GM12891 (cell line): ENCODE results near the gene TMEM169.
A peak's percentile ranks its signal among the peaks of the same experiment; 100 is the strongest.

Experiments
- DNase-seq: peaks from one replicate; pipeline ENCODE4 v3.0.0; 2011; ENCODE audit warnings: low spot score; ENCODE audit not compliant: insufficient read length
- FAIRE-seq: peaks from 2 replicates; lab custom pipeline; 2011; peaks lifted over from hg19 to GRCh38; lab: Jason Lieb, UNC
- PAX5 ChIP-seq: IDR thresholded peaks from 2 replicates; pipeline ENCODE4 v1.6.1; 2011; ENCODE audit warnings: low read length, moderate library complexity, mild to moderate bottlenecking; ENCODE audit not compliant: insufficient read depth, severe bottlenecking
- POLR2A ChIP-seq: IDR thresholded peaks from 2 replicates; pipeline ENCODE4 v1.6.1; 2011; ENCODE audit warnings: low read depth, low read length, control low read depth
- POLR2AphosphoS5 ChIP-seq: IDR thresholded peaks from 2 replicates; pipeline ENCODE4 v1.6.1; 2011; ENCODE audit warnings: low read depth, low read length, control low read depth
- POU2F2 ChIP-seq: IDR thresholded peaks from 2 replicates; pipeline ENCODE4 v1.6.1; 2011; ENCODE audit warnings: low read depth, mild to moderate bottlenecking, control low read depth, low read length, moderate library complexity
- SPI1 ChIP-seq: IDR thresholded peaks from 2 replicates; pipeline ENCODE4 v1.6.1; 2011; ENCODE audit warnings: low read depth, low read length, control low read depth
- TAF1 ChIP-seq: IDR thresholded peaks from 2 replicates; pipeline ENCODE4 v1.6.1; 2011; ENCODE audit warnings: low read depth, low read length, control low read depth

Gene TMEM169

DNA sequence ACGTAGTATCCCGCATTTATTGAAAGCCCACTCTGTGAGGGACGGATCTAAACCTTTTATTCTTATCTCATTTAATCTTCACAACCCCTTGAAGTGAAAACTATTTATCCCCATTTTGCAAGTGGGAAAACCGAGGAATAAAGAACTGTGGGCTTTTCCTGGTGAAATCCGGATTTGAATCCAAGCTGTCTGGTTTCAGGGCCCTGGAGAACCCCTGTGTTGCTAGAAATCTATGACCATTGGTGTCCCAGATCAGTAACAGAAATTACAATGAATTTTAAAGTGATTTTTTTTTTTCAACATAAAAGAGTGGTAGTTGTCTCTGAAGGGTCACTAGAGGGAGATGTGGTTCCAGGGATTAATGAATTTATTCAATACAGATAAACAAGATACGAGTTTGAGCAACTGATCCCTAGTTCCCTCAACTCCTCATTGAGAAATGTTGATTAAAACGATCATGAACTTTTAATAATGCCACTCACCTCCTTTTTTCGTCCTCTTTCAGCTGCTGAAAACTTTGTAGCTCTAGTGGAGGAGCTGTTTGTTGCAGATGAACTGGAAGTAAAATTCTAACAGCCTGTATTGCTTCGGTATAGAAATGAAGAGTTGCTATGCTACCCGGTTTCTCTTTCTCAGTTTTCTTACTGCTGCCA, 28.4 kb downstream of the TMEM169 start:
- FAIRE-seq (no peak), DNase-seq (no peak)
- no peak for TF ChIP-seq TAF1
- no peak for TF ChIP-seq SPI1
- TF ChIP-seq POU2F2 = no peak
- no peak for TF ChIP-seq POLR2A
- TF ChIP-seq PAX5 = no peak
- no peak for TF ChIP-seq POLR2AphosphoS5

DNA sequence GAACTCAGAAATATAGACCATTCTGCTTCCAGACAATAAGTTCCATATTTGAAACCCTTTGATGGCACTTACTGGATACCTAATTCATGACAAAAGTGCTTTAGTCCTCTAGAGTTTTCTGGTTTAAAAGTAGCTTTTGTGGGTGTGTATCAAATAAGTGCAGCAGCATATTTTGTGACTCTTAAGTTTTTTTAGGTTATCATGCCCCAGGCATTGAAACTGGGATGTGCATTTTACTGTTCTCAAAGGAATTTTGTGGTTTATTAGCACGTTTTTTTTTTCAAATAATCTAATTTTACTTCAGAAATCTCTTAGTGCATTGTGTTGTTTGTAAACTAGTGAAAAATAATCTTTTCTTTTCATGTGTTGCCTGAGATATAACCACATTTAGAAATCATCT, 28.9 kb downstream of the TMEM169 start:
- DNase-seq (no peak), FAIRE-seq (no peak)
- TF ChIP-seq POLR2AphosphoS5 (no peak), PAX5 (no peak), TAF1 (no peak), POU2F2 (no peak), POLR2A (no peak)

- DNase-seq = no peak
- FAIRE-seq = no peak
- TF ChIP-seq POU2F2 = no peak
- TF ChIP-seq POLR2A = no peak
- no peak for TF ChIP-seq TAF1
- no peak for TF ChIP-seq PAX5
- TF ChIP-seq SPI1 = no peak
- no peak for TF ChIP-seq POLR2AphosphoS5
Observed at GRCh38 chr2:216111122-216111521, 29.4 kb downstream of the TMEM169 start.

DNA sequence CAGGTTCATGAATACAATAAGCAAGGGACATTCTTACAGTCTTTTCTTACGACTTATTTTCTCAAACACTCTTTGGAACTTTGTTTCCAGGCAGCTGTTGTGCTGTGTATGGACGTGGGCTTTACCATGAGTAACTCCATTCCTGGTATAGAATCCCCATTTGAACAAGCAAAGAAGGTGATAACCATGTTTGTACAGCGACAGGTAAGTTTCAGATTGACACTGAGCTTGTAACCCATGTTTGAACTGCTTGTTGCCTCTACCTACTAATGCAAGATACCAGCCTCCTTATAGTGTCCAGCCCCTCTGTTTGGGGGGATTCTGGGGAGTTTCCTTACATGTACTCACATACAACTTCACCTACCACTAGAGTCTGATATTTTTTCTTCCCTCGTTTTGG, 31.2 kb downstream of the TMEM169 start:
- peak; percentile 29; the same call in 1 of the 2 replicates for TF ChIP-seq POLR2AphosphoS5
- no peak for TF ChIP-seq POU2F2
- FAIRE-seq = no peak

DNA sequence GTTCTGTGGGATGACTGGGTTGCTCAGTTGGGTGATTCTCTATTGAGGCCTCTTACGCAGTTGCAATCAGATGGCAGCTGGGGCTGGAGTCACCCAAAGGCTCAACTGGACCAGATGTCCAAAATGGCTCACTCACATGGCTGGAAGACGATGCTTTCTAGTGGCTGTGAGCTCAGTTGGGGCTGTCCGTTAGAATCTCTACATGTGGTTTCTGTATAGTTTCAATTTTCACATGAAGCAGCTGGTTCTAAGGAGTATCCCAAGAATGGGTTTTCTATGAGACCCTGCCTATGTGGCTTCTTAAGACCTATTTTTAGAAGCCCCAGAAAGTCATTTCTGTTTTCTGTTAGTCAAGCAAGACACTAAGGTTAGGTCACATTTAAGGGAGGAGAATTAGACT, 31.9 kb downstream of the TMEM169 start:
- DNase-seq (no peak), FAIRE-seq (peak; percentile 71)
- TF ChIP-seq POLR2A = no peak; the same call in 1 of the 2 replicates
- TF ChIP-seq POLR2AphosphoS5 = peak; percentile 57; the same call in 1 of the 2 replicates
- TF ChIP-seq SPI1 = no peak
- TF ChIP-seq PAX5 = peak; percentile 39
- peak; percentile 78 for TF ChIP-seq POU2F2
- TF ChIP-seq TAF1 = peak; percentile 40; the same call in 1 of the 2 replicates

More for the DNA sequence above, 31.2 kb downstream of the TMEM169 start:
- DNase-seq = no peak

DNA sequence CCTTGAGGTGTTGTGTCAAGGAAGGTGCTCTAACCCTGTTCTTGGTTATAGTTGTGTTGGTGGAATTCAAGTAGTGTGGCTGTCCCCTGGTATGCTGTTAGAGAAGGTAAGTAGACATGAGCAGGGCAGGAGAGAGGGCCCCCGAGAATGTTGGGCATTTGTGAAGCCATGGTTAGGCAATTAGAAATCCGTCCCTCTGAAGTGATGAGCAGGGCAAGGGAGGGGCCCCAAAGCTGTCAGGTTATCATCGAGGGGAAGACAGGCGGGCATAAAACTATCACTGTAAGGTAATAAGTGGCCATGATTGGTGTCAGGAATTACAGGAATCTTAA, 32.6 kb downstream of the TMEM169 start:
- DNase-seq (no peak), FAIRE-seq (no peak)
- TF ChIP-seq POLR2AphosphoS5 (no peak), TAF1 (no peak), SPI1 (no peak), POLR2A (no peak), PAX5 (no peak), POU2F2 (no peak)

- DNase-seq = peak; percentile 50
- TF ChIP-seq SPI1 (peak; percentile 41), PAX5 (no peak), POLR2A (peak; percentile 73), POLR2AphosphoS5 (peak; percentile 83), POU2F2 (peak; percentile 68), TAF1 (no peak)
- peak; percentile 98 for FAIRE-seq
Observed at GRCh38 chr2:216114714-216115531, 33.2 kb downstream of the TMEM169 start.

- DNase-seq (no peak), FAIRE-seq (no peak)
- TF ChIP-seq POLR2AphosphoS5 = peak; percentile 32; the same call in 1 of the 2 replicates
- 0 out of 2 replicates have a peak, but pooled peaks have one; percentile 15 for TF ChIP-seq POLR2A
- TF ChIP-seq TAF1 = no peak
Observed at GRCh38 chr2:216116418-216116817, 34.7 kb downstream of the TMEM169 start.

DNA sequence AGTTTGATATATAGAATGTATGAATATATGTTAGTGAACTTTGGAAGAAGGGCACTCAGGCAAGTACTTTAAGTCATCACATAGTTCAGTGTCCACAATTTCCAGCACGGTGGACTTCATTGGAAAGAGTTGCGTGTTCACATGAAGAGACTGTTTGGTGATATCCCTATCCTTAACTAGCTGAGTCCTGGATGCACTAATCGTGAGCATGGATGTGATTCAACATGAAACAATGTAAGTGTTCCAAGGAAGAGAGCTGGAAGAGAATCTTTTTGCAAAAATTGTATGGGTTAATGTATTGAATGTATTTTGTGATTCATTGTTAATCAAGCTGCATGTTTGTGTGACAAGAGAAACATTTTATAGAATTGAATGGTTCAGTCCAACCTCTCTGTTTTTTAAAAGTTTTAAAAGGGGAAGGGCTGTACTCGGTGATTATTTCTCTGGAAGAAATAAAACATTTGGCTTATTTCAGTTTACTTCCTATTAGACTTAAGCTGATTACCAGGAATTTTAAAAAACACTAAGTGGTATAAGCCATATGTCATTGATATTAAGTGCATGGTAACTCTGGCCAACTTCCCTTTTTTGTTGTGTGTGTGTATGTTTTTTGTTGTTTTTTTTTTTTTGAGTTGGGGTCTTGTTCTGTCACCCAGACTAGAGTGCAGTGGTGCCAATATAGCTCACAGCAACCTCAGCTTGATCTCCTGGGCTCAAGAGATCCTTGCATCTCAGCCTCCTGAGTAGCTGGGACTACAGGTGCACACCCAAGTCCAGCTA, 36.0 kb downstream of the TMEM169 start:
- FAIRE-seq (no peak), DNase-seq (no peak)
- TF ChIP-seq POLR2A (no peak), TAF1 (no peak), PAX5 (no peak), POLR2AphosphoS5 (no peak; the same call in 1 of the 2 replicates), SPI1 (no peak), POU2F2 (no peak)
